Parathyroid adenoma (tissue), 2 donors: Measurements from ENCODE around the gene IL21R.

Experiments
- H2AFZ ChIP-seq: fragments of 300-600 bp; sonication (generic); one replicate; pipeline ENCODE4 v1.7.0; 2017; ENCODE audit warnings: antibody characterized with exemption, mild to moderate bottlenecking
- H3K27ac ChIP-seq: fragments of 300-600 bp; sonication (generic); one replicate; pipeline ENCODE4 v1.7.0; 2017
- H3K27me3 ChIP-seq: fragments of 300-600 bp; sonication (generic); one replicate; pipeline ENCODE4 v1.7.0; 2017; ENCODE audit warnings: low read length; ENCODE audit not compliant: control insufficient read depth, insufficient read depth
- H3K36me3 ChIP-seq: fragments of 300-600 bp; sonication (generic); one replicate; pipeline ENCODE4 v1.7.0; 2017; ENCODE audit warnings: low read length; ENCODE audit not compliant: control insufficient read depth, insufficient read depth
- H3K4me1 ChIP-seq: fragments of 300-600 bp; sonication (generic); one replicate; pipeline ENCODE4 v1.7.0; 2017; ENCODE audit warnings: control low read depth
- H3K4me2 ChIP-seq: fragments of 300-600 bp; sonication (generic); one replicate; pipeline ENCODE4 v1.7.0; 2017; ENCODE audit warnings: low read length
- H3K4me3 ChIP-seq: fragments of 300-600 bp; sonication (generic); one replicate; pipeline ENCODE4 v1.7.0; 2017; ENCODE audit warnings: low read depth, low read length
- H3K79me2 ChIP-seq: fragments of 300-600 bp; sonication (generic); one replicate; pipeline ENCODE4 v1.7.0; 2017; ENCODE audit warnings: control low read depth
- H3K9ac ChIP-seq: fragments of 300-600 bp; sonication (generic); one replicate; pipeline ENCODE4 v1.7.0; 2017; ENCODE audit warnings: mild to moderate bottlenecking
- H3K9me3 ChIP-seq: fragments of 300-600 bp; sonication (generic); one replicate; pipeline ENCODE4 v1.7.0; 2017; ENCODE audit warnings: low read length; ENCODE audit not compliant: control insufficient read depth
- CTCF ChIP-seq: fragments of 300-600 bp; sonication (generic); IDR thresholded peaks from one replicate; pipeline ENCODE4 v1.7.0; 2017; ENCODE audit warnings: antibody characterized with exemption, mild to moderate bottlenecking
- donor health status: primary hyperparathyroidism.

Gene IL21R

GRCh38 chr16:27446721-27447120 is 44.7 kb downstream of the IL21R start:
- H3K4me1 ChIP-seq, result no peaks in the 10 kb centered on the region
- no peak overlapping the region for H3K9ac ChIP-seq
- no peaks in the 10 kb centered on the region for H3K36me3 ChIP-seq
- H3K27me3 ChIP-seq, result no peaks in the 10 kb centered on the region
- H3K79me2 ChIP-seq, result no peaks in the 10 kb centered on the region
- no peak overlapping the region for H2AFZ ChIP-seq
- H3K4me3 ChIP-seq, result no peak overlapping the region
- H3K9me3 ChIP-seq, result no peaks in the 10 kb centered on the region
- TF ChIP-seq CTCF, result no peak
- H3K27ac ChIP-seq, result no peak overlapping the region
- H3K4me2 ChIP-seq, result no peak overlapping the region

GRCh38 chr16:27447301-27447700 is 45.3 kb downstream of the IL21R start:
- Histone ChIP-seq H3K27ac (no peak overlapping the region), H3K4me1 (no peaks in the 10 kb centered on the region), H3K36me3 (no peaks in the 10 kb centered on the region), H3K27me3 (no peaks in the 10 kb centered on the region), H2AFZ (no peak overlapping the region), H3K9ac (no peak overlapping the region), H3K4me3 (no peak overlapping the region), H3K4me2 (no peak overlapping the region), H3K9me3 (no peaks in the 10 kb centered on the region), H3K79me2 (no peaks in the 10 kb centered on the region)
- TF ChIP-seq CTCF, result no peak

GRCh38 chr16:27448532-27449433 is 46.8 kb downstream of the IL21R start:
- Histone ChIP-seq H3K4me3 (no peak overlapping the region), H3K27me3 (no peaks in the 10 kb centered on the region), H3K36me3 (no peaks in the 10 kb centered on the region), H3K27ac (no peak overlapping the region), H2AFZ (no peak overlapping the region), H3K4me2 (no peak overlapping the region), H3K4me1 (no peaks in the 10 kb centered on the region), H3K9ac (no peak overlapping the region), H3K79me2 (no peaks in the 10 kb centered on the region), H3K9me3 (no peaks in the 10 kb centered on the region)
- no peak for TF ChIP-seq CTCF

- H3K9ac ChIP-seq, result no peak overlapping the region
- H3K27me3 ChIP-seq, result no peaks in the 10 kb centered on the region
- H3K36me3 ChIP-seq, result no peaks in the 10 kb centered on the region
- H3K27ac ChIP-seq, result no peak overlapping the region
- no peak overlapping the region for H3K4me2 ChIP-seq
- no peaks in the 10 kb centered on the region for H3K4me1 ChIP-seq
- no peak for TF ChIP-seq CTCF
- no peak overlapping the region for H3K4me3 ChIP-seq
- no peaks in the 10 kb centered on the region for H3K9me3 ChIP-seq
- no peak overlapping the region for H2AFZ ChIP-seq
- no peaks in the 10 kb centered on the region for H3K79me2 ChIP-seq
These were observed 47.6 kb downstream of the IL21R start for GRCh38 chr16:27449434-27450195.
